ENCODE results near the gene ECE1.
"Not testable (repeated sequence)": the region's sequence is repeated elsewhere in the genome, so short reads cannot be mapped to it uniquely, and the experiment has no call there.

Gene ECE1

DNA sequence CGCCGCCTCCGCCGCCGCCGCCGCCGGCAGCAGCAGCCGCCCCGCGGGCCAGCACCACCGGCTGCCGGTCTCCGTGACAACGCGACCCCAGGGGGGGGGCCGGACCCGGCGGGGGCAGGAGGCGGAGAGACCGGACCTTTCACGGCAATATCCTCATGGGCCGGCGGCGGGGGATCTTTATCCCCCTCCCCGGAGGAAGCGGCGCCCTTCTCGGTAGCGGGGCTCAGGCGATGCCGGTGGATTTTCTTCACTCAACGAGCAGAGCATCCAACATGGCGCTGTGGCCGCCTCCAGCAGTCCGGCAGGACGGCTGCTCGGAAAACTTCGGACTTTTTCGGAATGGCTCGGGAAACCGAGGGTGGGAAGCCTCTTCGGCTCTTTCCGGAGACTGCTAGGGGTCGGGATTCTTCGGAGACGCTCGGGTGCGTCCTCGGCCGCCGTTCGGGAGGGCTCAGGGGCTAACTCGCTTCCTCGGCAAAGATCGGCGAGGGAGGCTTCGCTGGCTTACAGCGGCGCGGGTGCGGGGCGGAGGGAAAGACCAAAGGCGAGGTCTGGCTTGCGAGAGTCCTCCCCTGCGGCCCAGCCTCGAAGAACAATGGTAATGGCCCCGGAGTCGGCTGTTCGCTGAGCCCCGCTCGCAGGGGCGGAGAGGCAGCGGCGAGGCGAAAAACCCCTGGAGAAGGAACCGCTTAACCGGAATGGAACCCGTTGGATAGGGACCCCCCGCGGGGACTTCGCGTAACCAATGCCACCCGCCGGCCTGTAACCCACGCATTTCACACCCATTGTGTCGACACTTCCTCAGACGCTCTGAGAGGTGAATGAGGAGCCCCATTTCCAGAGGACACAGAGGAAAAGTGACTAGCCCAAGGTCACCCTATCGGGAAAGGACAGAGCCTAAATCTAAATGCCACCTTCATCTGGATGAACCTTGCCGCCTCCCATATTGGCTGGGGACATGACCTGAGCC is 113.4 kb downstream of the ECE1 start, which contains the start of gene EIF4G3:
Gene EIF4G3, minus strand, starts transcription at position 312 of the 970 bp plus-strand sequence. CDS start 174,155 bp downstream, outside the sequence.
- peak; percentile 98 for DNase-seq (ENCODE audit: low spot score)

DNA sequence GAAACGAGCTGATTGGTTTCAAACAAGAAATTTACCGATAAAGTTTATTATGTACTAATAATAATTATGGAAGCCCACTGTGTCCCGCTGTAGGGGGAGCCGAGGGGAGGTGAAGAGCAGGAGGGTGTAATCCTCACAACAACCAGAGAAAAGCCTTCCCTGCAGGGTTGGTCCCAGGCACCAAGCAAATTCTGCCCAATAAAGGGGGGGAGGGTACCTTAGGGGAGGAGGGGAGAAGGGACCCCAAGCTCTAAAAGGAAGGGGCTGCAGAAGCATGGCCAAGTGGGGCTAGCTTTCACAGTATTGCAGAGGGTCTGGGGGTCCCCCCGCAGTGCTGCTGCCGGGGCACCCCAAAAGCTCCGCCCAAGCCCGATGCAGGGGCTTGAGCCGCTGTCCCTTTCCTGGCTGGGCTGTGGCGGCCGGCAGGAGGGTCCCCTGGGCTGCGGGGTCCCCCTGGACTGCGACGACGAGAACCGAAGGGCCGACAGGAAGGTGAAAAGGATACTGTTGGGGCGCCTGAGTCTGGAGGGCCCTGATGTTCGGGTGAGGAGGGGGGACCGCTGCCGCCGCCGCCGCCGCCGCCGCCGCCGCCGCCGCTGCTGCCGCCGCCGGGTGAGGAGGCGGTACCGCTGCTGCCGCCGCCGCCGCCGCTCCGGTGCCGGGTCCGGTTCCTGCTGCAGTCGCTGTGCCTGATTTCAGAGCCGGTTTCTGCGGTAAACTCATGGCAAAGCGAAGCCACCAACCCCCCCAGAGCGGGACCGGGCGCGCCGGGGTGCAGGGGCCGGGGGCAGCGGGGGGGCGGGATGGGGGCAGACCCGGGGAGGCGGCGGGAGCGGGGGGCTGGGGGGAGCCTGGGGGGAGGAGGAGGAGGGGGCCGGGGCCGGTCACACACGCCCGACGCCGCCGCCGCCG is 114.3 kb downstream of the ECE1 start:
- DNase-seq (ENCODE audit: low spot score), result peak; percentile 47

DNA sequence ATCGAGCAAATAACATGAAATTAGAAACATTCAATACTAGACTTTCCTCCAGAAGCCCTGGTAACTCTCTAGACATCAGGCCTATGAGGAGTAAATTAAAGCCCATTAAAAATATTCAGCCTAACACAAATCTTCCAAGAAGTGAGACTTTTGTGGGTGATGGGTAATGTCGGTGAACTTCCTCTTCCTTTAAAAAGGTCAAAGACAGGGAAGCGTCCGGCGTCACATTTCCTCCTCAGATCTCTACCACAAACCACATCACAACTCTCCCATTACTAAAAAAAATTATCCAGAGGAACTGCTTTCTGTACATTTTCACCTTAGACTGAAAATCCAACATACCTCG is 115.0 kb downstream of the ECE1 start:
- peak; percentile 15 for DNase-seq (ENCODE audit: low spot score)

DNA sequence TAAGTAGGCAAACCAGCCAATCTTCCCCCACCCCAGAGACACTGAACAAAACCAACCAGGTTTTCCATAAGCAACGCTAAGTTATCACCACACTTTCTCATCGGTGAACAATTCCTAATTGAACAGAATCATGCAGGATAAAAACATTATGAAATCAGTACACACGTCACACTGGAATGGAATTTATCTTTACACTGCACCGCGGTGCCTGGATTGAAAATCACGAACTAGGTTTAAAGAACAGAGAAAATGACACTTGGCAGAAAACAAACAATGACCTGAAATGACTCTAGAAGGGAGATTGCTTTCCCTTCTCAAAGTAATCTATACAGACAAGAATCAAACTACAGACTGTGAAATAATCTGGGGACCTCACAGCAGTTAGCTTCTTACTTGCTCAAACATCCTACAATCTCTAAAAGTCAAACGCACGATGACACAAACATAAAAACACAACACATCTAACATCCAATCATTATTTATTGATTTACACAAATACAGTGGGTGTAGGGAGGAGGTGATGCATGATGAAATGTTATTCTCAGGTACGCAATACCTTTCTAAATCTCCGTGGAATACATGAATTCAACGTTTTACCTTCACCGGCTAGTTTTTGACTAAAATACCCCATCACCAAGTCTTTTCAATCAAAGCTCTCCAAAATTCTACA is 115.5 kb downstream of the ECE1 start:
- DNase-seq (ENCODE audit: low spot score), result peak; percentile 56

DNA sequence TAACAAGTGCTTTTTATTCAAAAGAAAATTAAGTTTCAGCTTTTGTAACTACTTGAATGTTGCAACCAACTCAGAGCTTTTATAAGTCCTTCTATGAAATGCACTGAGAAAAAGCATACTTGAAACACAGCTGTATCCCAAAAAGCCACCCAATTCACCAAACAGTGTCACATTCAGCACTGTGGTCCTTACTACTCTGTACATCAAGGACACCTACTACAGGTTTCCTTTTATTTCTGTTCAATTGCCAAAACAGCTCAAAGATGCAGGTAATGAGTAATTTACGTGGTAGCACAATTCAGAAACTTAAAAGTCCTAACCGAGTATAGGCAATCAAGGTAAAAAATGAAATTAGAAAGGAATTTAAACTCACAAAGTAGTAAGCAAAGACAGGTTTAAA is 116.0 kb downstream of the ECE1 start:
- no peak for DNase-seq (ENCODE audit: low spot score)

DNA sequence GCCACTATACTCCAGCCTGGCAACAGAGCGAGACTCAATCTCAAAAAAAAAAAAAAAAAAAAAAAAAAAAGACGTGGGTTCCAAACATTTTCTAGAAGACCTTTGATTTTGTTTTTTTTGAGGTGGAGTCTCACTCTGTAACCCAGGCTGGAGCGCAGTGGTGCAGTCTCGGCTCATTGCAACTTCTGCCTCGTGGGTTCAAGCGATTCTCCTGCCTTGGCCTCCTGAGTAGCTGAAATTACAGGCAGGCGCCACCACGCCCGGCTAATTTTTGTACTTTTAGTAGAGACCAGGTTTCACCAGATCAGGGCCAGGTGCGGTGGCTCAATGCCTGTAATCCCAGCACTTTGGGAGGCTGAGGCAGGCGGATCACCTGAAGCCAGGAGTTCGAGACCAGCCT is 117.2 kb downstream of the ECE1 start:
- not testable (repeated sequence) for DNase-seq (ENCODE audit: low spot score)

DNA sequence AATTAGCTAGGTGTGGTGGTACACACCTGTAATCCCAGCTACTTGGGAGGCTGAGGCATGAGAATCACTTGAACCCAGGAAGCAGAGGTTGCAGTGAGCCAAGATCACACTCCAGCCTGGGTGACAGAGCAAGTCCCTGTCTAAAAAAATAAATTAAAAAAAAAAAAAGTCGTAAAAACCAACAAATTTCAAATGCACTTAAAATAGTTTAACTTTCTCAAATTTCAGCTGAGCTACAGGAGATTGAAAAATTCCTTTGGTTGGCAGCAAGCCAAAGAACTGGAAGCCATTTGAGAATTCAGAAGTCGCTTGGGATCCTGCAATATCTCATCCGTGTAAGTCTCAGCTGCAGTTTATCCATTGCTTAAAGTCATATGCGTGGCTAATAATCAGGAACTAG is 119.4 kb downstream of the ECE1 start:
- not testable (repeated sequence) for DNase-seq (ENCODE audit: low spot score)

DNA sequence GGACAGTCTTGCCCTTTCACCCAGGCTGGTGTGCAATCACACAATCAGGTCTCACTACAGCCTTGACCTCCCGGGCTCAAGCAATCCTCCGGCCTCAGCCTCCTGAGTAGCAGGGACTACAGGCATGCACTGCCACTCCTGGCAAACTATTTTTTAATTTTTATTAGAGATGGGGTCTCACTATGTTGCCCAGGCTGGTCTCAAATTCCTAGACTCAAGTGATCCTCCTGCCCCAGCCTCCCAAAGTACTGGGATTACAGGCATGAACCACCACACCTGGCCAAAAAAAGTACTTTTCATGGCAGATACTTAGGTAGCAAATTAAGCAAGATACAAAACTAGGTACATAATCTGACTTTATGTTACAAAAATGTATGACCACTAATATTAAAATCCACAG is 121.8 kb downstream of the ECE1 start:
- DNase-seq (ENCODE audit: low spot score), result no peak

Data from AG08396 (cell line).